ENCODE measurements around the gene AFDN. TPM values are rescaled to one million over a fixed set of nuclear protein-coding genes. Genes with fewer than 3 reads are reported as not detected.

The AFDN gene
- total and polyA plus RNA-seq, 10 of the 15 experiments (the other 5 are each of a cell fraction or from before 2014, with no cell fraction given): 5.7 to 68.2 (median 45.1) TPM

GRCh38 chr6:167898673-167899311, 72.1 kb downstream of the AFDN start:
- 82% methylated on average over 3 of the region's 3 CpGs for WGBS (ENCODE audit: insufficient coverage, insufficient replicate concordance, low lambda C conversion rate, missing lambda C conversion rate)
- Histone ChIP-seq H3K27ac (ENCODE audit: control insufficient read depth, insufficient read depth) (no peak overlapping the region), H3K36me3 (ENCODE audit: control insufficient read depth in 2 of 2, insufficient read depth in 2 of 2, low read length in 1 of 2) (peaks cover 0 to 1% of the 10 kb centered on the region in 2 experiments; a peak in 2 of 4 replicates), H3K79me2 (ENCODE audit: control insufficient read depth, insufficient read depth, low read length) (no peaks in the 10 kb centered on the region), H3K4me3 (no peak overlapping the region), H3K4me1 (ENCODE audit: control insufficient read depth, insufficient read depth, low read length) (no peaks in the 10 kb centered on the region), H3K27me3 (replicated peaks in 1 of 2; ENCODE audit: control insufficient read depth in 2 of 2, insufficient read depth in 2 of 2, low read length in 1 of 2) (no peaks in the 10 kb centered on the region), H2AFZ (ENCODE audit: control insufficient read depth, low read depth, low read length) (no peak overlapping the region), H3K9ac (ENCODE audit: control insufficient read depth, insufficient read depth, low read length) (no peak overlapping the region), H3K9me3 (replicated peaks; ENCODE audit: control insufficient read depth, insufficient read depth, low read length) (no peaks in the 10 kb centered on the region), H3K4me2 (ENCODE audit: control insufficient read depth, insufficient read depth) (no peak overlapping the region), H4K20me1 (ENCODE audit: control insufficient read depth, insufficient read depth) (no peaks in the 10 kb centered on the region)
- ATAC-seq (peak; percentile 74), DNase-seq (ENCODE audit: low read depth, low spot score) (no peak), FAIRE-seq (peak; percentile 81)
- SMC1A ChIA-PET (ENCODE audit: uncharacterized antibody, unreplicated experiment): interaction anchor here (0.7 to 1.8 kb wide), 9 partner anchors 12 to 547 kb away, joined by 3 to 7 read pairs (median 4); no protein-coding TSS in a partner anchor
- BruUV-seq (replicated peaks): no TSS peak
- CTCF ChIA-PET: interaction anchor here (0.6 to 2.7 kb wide), 14 partner anchors 9 to 684 kb away, joined by 3 to 10 read pairs (median 4); no protein-coding TSS in a partner anchor
- RAD21 ChIA-PET (ENCODE audit: unreplicated experiment): interaction anchor here (0.6 to 1.7 kb wide), 4 partner anchors 63 to 435 kb away, joined by 3 to 4 read pairs (median 4); no protein-coding TSS in a partner anchor
- intact Hi-C loops (cut with micrococcal nuclease; ENCODE audit: unreplicated experiment) (loop anchor here (2.0 to 10.0 kb wide), 2 partner anchors 72 to 414 kb away; partner anchors contain the start of gene AFDN), in situ Hi-C loops (cut with MboI) (no loop called here)
- POLR2A ChIA-PET: no interaction called here
- no peak for TF ChIP-seq SUPT20H (IDR thresholded peaks at IDR 0.05; ENCODE audit: borderline replicate concordance, control insufficient read depth, low read depth, low read length)
- peak; percentile 83 for TF ChIP-seq SMC3 (IDR thresholded peaks at IDR 0.05; ENCODE audit: borderline replicate concordance, low read length)
- no peak for TF ChIP-seq NKRF (conservative IDR thresholded peaks at IDR 0.05)
- TF ChIP-seq RAD21 (IDR thresholded peaks at IDR 0.05; ENCODE audit: insufficient read depth, low read depth, low read length): peak; percentile 92
- peak; percentile 17; the same call in 1 of the 2 replicates for TF ChIP-seq JUND (IDR thresholded peaks at IDR 0.05; ENCODE audit: low read depth, low read length)
- no peak for TF ChIP-seq SMAD1 (IDR thresholded peaks at IDR 0.05; ENCODE audit: low read depth, partially characterized antibody)
- TF ChIP-seq JUNB (IDR thresholded peaks at IDR 0.05): peak; percentile 86
- no peak for TF ChIP-seq E2F8 (IDR thresholded peaks at IDR 0.05; ENCODE audit: low read depth, partially characterized antibody)
- TF ChIP-seq CTCF (IDR thresholded peaks at IDR 0.05 in 2 of 3, conservative IDR thresholded peaks at IDR 0.05 in 1 of 3; ENCODE audit: control insufficient read depth in 2 of 3, extremely low read depth in 1 of 3, insufficient read depth in 1 of 3, low read depth in 3 of 3, low read length in 3 of 3): peak; percentile 68 to 77 (median 71); a peak in 5 of 6 replicates

Measured in GM12878 (cell line).